ENCODE data around the gene LIMS1.
"Not testable (repeated sequence)": the region's sequence is repeated elsewhere in the genome, so short reads cannot be mapped to it uniquely, and the experiment has no call there.

The LIMS1 gene

DNA sequence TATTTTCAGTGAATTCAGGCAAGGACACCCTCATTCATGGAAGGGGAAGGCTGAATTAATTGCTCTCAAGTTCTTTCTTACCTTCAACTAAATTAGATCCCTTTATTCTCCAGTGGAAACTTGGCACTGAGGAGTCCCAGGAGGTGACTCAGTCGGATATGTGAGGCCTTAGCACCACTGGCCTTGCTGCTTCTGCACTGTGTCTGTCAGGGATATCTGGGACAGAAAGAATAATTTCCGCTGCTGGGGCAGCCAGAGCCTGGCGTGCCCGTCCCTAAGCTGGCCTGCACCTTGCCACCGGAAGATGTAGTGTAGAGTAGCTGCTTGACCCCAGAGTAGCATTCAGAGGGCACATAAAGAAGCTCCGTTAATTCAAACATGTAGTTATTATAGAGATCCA, 53.4 kb downstream of the LIMS1 start:
- DNase-seq (ENCODE audit: low spot score), result peak; percentile 82

DNA sequence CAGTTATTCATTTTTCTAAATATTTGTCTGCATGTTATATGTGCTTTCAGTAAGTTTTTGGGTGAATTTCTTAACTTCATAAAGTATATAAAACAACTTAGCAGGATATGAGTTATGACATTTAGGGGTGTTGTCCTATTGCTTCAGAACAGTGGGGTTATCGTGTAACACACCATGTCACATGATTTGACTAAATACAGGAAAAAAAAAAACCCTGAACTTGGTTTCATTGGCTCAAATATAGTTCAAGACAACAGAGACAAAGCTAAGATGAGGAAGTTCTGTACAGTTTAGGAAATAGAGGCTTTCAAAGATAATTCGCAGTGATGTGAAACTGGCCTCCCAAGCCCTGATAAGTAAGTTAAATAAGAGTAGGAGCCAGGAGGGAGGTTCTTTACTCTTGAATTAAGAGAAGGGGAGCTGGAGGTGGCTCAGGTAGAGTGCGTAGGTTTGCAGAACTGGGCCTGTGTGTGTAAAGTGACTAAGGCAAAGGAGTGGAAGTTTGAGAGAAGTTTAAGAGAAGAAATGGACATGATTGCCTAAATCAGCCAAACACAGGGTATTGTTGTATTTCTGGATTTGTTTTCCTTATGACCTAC, 53.9 kb downstream of the LIMS1 start:
- DNase-seq (ENCODE audit: low spot score), result no peak

DNA sequence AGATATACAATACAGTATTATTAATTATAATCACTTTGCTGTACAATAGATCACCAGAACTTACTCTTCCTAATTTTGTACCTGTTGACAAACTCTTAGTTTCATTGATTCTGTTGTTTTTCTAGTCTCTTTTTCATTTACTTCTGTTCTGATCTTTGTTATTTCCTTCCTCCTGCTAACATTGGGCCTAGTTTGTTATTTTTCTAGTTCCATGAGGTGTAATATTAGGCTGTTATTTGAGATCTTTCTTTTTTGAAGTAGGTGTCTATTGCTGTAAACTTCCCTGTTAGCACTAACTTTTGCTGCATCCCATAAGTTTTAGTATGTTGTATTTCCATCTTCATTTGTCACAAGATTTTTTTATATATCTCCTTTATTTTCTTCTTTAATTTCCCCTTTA, 55.1 kb downstream of the LIMS1 start:
- no peak for DNase-seq (ENCODE audit: low spot score)

DNA sequence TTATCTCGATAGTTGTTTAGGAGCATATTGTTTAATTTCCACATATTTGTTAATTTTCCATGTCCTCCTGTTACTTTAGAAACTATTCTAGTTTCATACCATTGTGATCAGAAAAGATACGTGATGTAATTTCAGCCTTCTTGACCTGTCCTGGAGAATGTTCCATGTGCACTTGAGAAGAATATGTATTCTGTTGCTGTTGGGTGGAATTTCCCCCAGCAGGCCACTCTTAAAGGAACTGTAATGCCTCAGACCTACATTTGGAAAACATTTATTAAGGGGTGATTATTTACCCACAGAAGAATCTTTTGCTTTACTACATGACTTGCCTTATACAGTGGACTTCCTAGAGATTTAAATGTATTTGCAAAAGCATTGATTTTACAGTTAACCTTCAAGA, 55.5 kb downstream of the LIMS1 start:
- DNase-seq (ENCODE audit: low spot score), result no peak

DNA sequence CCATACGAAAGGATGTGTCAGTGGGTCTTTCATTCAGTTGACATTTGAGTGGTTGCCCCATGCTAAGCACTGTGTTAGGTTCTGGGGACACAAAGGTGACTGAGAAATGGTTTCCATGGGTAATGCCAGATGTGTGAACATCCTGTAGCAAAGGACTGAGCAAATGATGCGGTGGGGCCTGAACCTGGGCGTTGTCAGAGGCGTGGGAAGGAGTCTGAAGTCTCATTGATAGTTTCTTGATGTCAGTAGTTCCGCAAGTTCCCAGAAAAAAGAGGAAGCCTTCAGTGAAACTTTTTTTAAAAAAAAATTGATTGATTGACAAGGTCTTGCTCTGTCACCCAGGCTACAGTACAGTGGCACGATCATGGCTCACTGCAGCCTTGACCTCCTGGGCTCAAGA, 56.9 kb downstream of the LIMS1 start:
- no peak for DNase-seq (ENCODE audit: low spot score)

DNA sequence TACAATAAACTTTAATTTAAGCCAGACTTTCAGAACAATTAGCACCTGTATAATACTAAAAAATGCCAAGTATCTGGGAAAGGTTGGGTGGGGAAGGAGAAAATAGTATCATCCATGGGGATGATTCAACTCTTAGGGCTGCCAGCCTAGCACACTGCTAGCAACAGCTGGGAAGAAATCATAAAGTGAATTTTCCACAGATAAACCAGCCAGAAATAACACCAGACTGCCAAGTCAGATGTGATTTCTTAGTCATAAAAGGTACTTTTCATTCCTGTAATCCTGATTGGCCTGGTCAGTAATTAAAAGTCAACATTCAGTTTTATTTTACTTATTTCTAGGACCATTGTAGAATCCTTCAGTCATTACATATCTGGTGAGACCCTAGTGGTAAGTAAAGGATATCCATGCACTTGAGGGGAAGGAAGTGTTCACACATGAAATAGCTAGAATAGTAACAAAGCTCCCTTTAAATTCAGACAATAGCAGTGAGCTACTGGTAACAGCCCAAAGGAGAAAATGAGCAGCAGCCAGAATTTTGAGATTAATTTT, 59.4 kb downstream of the LIMS1 start:
- DNase-seq (ENCODE audit: low spot score), result peak; percentile 93

DNA sequence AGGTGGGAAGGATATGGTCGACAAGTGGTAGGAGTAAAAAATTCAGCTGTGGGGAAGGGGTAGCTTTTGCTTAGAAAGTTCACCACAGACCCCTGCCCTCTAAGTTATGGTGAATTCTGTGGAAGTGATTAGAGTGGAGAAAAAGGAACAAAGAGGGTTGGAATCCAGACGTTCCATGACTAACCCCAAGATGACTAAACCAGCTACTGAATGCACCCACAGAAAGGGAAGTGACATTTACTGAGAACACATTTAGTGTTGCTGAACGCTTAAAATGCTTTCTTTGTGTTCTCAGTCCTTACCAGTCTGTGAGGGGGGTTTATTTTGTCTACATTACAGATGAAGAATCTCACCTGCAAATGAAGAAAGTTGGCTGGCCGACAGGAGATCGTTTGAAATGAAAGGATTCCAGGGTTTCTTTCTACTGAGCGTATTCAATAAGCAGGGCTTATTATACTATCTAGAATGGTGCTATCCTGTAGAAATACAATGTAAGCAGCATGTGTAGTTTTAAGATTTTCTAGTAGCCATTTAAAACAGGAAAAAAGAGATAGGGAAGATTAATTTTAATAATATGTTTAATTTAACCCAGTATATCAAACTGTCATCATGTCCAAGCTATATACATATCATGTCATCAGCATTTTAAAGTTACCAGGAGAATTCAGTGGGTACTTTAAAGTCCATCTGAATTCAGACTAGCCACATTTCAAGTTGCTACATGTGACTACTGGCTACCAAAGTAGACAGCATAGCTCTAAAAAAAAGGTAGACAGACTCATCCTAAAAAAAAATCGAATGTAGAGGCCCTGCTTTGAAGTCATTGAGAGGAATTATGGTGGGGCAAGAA, 60.1 kb downstream of the LIMS1 start:
- peak; percentile 97 for DNase-seq (ENCODE audit: low spot score)

DNA sequence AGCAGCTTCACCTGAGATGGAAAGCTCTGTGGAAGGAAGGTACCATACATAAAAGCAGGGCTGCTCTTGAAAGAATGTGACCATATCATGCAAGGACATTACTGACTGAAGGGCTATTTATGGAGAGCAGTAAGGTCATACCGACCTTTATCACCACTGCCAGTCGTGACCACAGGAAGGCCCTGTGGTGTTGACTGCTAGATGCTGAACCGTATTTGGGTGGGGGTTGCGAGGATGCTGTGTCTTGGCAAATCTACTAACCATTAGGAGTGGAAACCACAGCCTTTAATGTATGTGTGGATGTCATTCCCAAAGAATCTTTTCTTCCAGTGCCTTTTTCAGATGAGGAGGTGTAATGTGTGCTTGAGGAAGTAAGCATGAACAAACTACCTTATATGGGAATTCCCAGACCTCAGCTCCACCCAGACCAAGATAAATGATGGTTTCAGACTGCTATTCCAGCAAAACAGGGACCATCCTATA, 60.8 kb downstream of the LIMS1 start:
- DNase-seq (ENCODE audit: low spot score), result peak; percentile 100

DNA sequence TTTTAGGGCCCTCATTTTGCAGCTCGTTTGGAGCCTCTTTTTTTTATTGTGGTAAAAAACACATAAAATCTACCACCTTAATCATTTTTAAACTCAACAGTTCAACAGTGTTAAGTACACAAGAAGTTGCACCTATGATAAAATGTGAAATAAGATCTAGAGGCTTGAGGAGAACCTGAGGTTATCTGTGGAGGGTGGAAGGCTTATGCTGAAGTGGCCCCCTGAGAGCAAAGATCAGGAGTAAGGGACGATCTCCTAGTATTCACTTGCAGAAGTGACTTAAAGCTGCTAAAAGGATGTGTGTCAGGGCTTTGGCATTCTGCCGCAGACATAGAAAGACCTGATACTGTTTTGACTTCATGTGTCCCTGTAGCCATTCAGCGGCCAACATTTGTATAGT, 61.5 kb downstream of the LIMS1 start:
- DNase-seq (ENCODE audit: low spot score), result not testable (repeated sequence)

DNA sequence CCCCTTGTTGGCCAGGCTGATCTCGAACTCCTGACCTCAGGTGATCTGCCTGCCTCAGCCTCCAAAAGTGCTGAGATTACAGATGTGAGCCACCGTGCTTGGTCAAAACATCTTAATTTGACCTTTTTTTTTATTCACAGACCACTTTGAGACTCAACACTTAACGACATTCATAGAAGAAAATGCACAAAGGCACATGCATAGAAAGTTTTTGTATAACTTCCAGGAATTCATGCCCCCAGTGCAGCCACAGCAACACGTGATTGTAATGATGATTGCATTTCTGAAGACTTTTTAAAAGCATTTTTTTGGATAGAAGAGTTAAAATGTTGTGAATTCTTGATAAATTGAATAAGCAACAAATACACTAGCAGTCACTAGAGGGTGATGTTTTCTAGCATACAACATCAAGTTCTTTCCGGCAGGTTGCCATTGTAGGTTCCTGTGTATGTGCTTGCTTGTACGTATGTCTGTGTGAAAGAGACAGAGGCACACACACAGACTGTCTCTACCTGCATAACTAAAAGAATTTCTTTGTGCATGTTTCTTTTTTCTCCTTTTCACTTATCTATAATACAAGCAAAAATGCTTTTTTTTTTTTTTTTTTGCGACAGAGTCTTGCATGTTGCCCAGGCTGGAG, 63.0 kb downstream of the LIMS1 start:
- DNase-seq (ENCODE audit: low spot score), result not testable (repeated sequence)

DNA sequence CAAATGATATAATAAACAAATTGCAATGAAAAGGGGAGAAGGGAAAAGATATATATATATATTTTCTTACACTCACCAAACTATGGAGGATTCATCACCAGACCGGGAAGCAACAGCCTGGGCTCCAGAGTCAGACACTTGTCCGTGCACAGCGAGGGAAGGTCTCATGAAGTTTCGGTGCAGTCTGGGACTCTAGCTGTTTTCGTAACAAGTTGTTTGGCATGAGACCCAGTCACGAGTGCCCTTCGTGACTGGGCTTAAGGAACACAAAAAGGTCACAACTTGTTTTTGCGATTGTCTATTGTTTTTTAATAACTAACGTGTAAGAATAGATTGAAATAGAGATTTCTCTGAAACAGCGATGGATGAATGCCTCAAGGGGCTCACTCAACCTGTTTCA, 66.9 kb downstream of the LIMS1 start:
- not testable (repeated sequence) for DNase-seq (ENCODE audit: low spot score)

DNA sequence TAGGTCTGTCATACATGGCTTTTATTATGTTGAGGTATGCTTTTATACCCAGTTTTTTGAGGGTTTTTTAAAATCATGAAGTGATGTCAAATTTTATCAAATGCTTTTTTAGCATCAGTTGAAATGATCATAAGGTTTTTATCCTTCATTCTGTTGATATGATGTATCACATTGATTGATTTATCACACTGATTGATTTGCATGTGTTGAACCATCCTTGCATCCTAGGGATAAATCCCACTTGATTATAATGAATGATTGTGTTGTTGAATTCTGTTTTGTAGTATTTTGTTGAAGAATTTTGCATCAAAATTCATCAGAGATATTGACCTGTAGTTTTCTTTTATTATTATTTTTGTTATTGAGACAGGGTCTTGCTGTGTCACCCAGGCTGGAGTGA, 68.2 kb downstream of the LIMS1 start:
- DNase-seq (ENCODE audit: low spot score), result no peak

DNA sequence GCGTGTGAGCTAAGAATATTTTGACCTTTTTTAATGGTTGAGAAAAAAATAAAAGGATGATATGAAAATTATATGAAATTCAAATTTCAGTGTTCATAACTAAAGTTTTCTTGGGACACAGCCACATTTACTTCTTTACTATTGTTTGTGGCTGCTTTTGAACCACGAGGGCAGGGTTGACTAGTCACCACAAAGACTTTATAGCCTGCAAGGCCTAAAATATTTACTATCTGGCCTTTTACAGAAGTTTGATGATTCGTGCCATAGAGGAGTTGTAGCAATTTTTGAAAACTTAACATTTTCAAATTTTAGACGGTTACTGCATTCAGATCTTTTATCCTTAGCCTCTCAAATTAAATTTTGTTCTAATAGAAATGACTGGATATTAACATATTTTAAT, 69.9 kb downstream of the LIMS1 start:
- no peak for DNase-seq (ENCODE audit: low spot score)

DNA sequence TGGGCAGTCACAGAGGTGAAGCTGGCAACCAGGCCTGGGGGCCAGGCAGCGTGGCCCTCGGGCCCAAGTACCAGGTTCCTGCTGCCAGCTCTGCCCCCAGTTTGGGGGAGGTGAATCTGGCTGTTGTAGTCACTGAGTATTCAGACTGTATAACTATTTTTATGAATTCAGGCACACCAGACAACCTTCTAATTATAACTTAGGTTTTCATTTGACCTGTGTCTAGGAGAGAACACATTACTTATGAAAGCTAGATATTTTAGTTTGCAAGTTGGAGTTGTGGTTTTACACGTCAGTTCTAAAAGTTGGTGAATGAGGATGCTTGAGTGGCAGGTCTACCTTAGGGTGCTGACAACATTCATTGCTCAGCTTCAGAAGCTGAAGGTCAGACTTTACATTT, 71.7 kb downstream of the LIMS1 start:
- DNase-seq (ENCODE audit: low spot score), result no peak

DNA sequence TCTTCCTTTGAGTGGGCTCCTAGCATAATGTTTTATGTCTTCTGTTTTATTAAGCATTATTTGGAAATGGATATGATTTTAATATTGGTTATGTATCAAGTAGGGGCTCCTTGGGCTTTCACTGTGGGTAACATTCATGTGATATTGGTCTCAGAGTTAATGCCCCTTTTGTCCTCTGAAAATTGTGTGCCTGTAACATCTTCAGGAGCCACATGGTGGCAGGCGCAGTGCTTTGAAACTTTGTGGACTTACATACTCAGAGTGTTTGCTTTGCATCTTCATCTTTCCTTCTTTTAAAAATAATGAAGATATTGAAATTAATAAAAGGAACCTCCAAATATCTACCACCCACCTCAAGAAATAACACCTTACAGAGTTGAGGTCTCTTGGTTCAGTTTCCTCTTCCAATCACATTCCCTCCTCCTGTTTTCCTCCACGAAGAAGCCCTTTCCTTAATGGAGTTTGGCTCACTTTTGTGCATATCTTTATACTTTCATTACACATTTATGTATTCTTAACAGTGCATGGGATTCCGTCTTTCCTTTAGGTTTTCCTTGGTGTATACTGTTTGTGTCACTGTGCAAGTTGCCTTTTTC, 73.5 kb downstream of the LIMS1 start:
- DNase-seq (ENCODE audit: low spot score), result peak; percentile 45

DNA sequence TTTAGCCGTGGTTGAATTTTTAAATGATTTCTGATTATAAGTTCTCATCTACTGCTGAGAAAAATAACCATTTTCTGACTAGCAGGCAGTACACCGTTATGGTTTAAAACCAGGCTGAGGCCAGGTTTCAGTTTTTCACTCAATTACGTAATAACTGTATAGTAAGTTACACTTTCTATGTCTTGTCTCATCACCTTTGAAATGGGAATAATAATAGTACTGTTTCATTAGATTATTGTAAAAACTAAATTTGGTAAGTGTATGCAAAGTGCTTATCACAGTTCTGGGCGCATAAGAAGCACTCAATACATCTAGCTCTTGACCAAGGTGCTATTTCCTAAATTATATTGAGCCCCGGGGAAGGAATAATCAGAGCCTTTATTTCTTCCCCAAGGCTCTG, 76.8 kb downstream of the LIMS1 start:
- DNase-seq (ENCODE audit: low spot score), result no peak

DNA sequence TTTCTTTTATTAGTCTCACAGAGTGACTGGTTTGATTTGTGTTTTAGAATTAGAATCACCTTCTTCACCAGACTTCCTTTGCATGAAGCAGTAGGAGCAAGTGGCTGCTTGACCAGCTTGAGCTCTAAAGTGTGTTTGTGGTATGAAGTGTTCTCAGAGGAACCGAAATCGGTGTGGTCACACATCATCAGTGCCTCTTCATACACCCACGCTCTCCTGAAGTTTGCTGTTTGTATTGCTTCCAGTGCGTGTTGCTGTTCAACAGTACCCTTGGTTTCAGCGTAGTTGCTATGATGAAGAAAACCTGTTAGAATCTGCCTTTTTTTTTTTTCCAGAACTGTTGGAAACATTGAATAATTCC, 77.9 kb downstream of the LIMS1 start:
- DNase-seq (ENCODE audit: low spot score), result no peak

DNA sequence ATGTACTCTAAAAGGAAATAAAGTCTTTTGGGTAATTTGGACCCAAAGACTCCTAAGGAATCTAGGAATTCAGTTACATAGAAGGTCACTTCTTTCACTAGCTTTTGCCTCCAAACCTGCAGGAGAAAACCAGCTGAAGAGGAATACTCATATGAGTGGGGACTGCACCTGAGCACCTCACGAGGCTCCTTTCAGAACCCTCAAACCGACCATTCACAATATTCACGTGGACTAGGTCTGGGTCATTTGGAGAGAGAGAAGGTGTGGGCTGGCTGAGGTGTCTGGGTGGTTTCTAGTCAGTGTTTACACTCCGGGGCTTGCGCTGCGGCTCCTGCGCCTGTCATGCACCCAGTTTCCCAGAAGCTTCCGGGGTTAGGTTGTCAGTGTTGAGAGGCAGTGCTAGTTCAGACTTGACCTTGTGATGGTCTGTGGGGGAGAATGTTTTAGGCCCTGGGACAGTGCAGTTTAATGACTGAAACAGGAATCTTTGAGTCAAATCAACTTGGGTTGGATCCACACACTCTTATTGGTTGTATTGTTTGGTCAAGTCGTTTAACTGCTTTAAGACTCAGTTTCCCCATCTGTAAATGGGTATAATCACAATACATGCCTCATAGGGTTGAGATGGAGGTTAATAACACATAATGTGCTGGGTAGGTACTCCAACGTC, 78.4 kb downstream of the LIMS1 start:
- no peak for DNase-seq (ENCODE audit: low spot score)

DNA sequence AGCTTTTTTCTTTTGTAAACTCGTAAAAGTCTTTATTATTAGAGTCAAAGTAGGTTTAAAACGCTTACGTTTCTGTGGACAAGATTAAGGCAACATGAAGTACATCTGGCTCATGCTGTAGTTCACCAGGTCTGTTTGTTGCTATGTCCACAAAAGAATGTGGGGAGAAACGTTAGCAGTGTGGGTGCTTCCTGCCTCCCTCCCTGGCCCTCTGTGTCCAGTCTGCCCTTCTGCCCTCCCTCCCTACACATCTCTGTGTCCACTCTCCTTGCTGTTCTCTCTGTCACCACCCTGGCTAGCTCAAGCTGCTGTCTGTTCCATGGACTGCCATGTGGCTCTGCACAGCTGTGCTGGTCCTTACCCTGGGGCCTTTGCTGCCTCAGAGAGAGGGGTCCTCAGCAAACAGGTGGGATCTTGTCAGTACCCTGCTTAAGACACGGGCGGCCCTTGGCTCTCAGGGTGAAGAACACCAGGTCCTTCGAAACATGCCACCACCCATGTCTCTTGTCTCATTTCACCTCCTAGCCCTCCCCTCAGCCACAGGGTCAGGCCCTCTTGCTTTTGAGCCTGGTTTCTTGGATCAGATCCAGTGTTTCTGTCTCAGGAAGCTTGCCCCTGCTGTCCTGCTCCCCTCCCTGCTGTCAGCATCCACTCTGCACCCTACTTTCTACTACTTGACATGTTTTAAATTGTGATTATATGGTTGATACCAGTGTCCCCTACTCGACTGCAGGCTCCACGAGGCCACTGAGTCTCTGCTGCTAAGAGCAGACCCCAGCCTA, 79.2 kb downstream of the LIMS1 start:
- no peak for DNase-seq (ENCODE audit: low spot score)

DNA sequence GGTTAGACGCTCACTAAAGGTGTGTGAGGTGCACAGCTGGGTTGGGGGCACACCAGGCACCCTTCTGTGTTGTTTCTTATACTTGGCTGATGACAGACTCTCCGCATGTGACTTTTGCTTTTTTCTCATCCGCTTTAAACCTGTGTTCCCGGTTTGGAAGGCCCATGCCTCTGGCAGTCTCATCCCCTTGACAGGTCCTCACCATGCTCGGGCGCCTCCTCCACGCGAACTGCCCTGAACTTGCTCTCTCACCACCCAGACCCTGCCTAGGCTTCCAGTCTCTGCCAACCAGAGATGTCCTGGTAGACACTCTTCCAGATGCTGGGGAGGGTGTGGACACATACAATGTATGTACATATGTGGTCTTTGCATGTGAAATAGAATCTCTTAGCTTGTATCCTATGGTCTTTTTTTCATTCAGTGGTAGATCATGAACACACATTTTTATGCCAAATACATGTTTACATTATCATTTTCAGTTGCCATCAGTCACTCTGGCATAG, 79.8 kb downstream of the LIMS1 start:
- DNase-seq (ENCODE audit: low spot score), result no peak

DNA sequence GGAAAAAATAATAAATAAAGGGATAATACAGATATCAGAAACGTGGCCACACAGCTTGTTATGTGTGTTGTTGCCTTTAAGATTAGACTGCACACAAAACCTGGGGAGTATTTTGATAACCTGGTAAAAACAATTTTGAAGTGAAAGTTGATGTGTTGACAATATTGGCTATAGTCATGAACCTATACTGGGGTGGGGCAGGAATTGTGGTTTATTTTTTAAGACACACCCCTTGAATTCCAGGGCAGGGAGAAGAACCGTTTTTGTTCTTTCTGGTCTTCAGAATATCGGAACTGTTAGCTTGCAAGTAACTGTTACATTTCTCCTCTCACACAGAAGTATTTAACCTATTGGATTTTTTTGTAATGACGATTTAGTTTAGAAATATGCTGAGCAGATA, 80.4 kb downstream of the LIMS1 start:
- no peak for DNase-seq (ENCODE audit: low spot score)
